Activated CD4-positive, alpha-beta T cell treated with anti-CD3 and anti-CD28 coated beads, Interleukin-2, amount 50 U/mL, for 24 hours (primary cell): ENCODE results near the gene LRMDA.
"Not testable (repeated sequence)": the region's sequence is repeated elsewhere in the genome, so short reads cannot be mapped to it uniquely, and the experiment has no call there.

Source experiments
- DNase-seq, 2 donors: peaks; one replicate each; pipeline ENCODE4 v3.0.0-alpha.2; 2020; ENCODE audit warnings: low read depth in 1 of 2, low spot score in 1 of 2

The LRMDA gene

DNA sequence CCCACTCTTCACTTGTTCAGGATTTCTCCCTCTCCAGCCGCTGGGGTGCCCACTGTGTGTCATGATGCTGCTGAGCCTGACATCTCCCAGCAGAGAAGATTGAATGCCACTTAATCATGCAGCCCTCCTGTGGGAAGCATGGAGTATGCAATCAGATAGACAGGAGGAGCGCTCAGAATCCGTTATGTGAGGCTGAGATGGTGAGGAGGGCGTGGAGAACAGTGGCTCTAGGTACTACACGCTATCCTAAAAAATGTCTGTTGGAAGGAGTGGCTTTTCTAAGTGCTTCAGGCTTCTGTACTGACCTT, 334.3 kb downstream of the LRMDA start:
- no peak for DNase-seq

DNA sequence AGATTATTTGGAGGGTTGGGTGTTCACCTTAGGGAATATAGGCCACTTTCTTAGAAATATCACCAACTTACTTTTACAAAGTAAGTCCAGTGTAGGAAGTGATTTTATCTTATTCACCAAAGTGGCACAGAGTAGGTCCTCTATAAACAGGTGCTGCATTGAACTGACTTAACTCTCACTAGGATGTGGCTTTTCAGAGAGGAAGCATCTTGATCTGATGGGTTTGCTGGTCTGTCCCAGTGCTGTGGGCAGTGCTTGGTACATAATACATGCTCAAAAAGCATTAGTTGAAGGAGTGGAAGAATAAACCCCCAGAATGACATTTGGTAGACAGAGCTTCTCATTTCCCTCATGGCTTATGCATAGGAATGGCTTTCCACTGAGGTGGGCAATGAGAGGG, 334.7 kb downstream of the LRMDA start:
- no peak for DNase-seq

- not testable (repeated sequence) for DNase-seq
Observed at GRCh38 chr10:75766752-75767151, 335.3 kb downstream of the LRMDA start.

DNA sequence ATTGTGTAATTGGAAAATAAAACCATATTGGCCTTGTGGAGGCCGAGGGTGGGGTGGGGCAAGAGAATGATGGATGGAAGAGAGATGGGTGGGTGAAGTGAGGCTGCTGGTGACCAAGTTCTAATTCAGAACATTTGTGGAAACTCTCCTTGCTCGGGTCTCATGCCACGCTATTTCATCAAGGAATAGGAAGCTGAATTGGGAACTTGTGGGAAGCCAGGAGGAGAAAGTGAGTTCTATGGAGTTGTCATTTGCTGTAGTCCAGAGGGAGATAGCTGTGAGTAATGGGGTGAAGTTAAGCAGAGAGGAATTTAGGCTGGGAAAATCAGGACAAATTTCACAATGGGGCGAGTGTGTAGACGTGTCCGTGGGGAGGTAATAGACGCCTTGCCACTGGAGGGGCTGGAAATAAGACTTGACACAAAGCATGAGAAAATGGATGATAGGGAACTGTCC, 339.2 kb downstream of the LRMDA start:
- no peak for DNase-seq

DNA sequence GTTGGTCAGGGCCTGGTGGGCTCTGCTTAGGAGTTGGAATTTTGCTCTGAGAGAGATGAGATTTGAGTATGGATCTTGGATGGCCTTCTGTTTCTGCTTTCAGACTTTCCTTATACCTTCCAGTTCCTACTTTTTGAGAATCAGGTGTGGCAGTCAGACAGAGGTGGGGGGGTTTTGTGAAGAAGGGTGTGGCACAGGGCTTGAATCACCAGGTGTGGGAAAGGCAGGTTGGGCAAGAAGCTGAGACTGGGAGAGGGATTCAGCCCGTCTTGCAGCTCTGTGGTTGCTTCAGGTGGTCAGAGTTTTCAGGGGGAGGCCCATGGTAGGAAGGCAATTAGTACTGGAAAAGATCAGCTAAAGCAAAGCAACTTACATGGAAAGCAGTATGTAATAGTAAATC, 340.2 kb downstream of the LRMDA start:
- DNase-seq, result no peak

GRCh38 chr10:75772153-75772887, 340.9 kb downstream of the LRMDA start:
- no peak for DNase-seq

DNA sequence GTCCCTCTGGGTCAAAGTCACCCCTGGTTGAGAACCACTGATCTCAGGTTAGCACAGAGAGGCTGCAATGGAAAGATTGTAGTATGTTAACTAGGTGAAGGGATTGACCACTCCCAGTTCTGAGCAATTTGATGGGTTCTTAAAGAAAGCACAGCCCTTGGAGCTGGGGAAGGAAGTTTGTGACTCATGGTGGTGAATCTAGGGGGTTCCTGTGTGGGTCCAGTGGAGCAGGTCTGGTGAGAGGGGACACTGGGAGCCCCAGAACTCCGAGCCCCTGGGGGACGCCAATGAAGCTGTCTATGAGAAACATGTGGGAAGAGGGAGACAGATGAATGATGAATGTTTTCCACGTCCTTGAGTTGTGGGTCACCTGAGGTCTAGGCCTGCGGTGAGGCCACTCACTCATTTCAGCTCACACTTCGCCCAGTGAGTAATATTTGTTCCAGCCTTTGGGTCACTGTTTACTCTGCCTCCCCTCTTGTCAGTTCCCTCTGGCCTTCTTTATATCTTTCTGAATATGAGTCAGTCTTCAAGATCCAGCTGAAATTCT, 341.9 kb downstream of the LRMDA start:
- DNase-seq, result no peak

GRCh38 chr10:75773813-75774782, 342.7 kb downstream of the LRMDA start:
- no peak for DNase-seq

DNA sequence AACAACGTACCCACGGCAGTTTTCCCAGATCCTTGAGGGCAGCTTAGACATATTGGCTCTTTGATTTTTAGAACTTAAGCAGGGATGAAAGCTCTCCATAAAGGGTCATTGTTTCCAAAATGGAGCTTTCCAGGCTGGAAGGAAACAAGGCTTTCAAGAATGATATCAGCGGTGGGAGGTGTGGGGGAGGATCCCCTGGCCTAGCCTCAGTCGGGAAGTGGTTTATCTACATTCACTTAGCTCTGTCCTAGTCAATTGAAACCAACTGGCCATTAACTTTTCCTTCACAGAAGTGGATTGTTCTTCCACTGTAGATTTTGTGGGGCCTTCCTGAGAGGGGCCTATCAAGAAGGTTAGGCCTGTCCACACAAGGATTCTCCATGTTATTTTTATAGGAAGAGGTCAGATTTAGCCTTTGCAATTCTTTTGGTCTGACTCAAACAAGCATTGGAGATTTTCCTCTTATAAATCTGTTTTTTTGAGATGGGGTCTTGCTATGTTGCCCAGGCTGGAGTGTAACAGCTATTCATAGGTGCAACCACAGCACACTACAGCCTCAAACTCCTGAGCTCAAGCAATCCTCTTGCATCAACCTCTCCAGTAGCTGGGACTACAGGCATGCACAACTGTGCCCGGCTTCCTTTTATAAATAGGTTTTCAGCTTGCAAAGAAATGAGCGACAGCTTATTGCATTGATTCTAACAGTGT, 343.5 kb downstream of the LRMDA start:
- no peak for DNase-seq

- DNase-seq, result no peak
Observed at GRCh38 chr10:75776738-75777504, 345.5 kb downstream of the LRMDA start.

DNA sequence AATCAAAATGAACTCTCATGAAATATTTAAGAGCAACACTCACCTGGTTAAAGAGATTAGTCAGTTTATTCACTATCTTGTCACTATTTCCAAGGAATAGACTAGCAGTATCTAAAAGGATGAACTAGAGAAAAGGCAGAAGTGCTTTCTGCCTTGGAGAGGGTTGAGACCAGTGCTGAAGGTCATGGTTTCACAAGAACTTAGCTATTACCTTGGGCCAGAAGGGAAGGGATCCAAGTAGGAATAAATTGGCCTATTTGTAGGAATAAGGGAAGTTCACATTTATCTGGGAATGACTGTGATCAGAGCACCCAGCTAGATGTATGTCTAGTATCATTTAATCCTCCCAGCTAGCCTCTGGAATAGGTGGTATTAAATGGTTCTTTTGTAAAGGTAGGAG, 347.2 kb downstream of the LRMDA start:
- no peak for DNase-seq

- no peak for DNase-seq
Observed at GRCh38 chr10:75779276-75779675, 347.9 kb downstream of the LRMDA start.

DNA sequence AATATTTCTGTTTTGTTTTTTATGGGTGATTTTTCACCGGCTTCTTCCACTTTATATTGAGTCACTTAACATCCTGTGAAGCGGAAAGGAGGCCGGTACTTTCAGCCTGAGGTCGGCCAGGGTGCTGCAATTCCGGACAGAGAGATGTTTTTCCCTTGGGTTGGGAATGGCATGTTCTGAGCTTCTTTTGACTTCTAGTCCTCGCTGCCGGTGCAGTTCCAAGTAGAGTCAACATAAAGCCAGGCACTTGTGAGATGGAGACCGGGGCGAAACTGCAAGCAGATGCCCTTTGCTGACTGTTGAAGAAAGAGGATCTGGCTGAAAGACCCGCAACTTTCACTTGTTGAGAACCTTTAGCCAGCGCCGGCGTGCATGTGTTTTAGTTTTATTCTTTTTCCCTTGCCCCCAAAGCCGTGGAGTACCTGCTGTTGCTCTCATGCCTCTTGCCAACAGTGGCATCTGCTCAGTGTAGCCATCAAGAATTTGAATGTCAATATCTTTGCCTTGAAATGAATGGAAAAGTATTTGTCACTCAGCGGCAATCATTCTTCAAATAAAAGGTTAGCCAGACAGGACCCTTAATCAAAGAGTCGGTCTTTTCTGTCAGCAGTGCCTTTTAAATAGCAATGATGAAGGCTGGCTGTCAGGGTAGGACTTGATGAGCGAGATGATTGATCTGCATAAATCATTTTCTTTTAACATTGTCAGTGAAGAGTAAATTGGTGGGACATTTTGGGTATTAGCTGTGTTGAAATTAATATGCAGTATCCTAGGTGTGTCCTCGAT, 351.2 kb downstream of the LRMDA start:
- DNase-seq, result no peak

DNA sequence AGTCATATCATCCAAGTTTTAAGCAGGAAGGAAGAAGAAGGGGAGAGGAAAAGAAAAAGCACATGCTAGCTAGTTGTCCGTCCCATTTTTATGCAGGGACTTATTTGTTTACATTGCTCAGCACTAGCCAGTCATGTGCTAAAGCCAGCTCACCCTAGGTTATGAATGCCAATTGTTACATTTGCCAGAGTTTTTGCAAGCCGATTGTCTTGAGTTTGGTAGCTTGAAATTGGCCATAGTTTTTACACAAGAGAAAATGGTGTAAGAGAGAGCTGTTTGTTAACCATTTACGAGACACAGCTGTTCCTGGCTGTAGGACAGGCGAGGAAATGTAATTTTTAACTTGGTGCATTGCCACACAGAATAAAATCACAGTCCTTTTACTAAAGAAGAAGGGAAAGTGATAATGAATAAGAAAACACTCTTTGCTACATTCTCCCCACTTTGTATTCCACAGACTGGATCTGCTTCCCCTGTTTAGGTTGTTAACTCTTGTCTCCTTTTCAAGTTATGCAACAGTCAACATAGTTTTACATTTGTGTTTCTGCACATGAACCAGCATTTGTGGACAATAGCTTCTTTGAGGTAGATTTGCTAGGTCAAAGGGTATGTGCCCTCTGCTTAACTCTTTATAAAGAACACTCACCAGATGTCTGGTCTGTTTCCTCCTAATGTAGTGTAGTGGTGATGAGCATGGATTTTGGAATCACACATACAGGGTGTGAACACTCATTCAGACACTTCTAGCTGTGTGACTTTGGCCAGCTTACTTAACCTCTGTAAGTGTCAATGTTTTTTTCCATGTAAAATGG, 357.2 kb downstream of the LRMDA start:
- DNase-seq, result no peak

- DNase-seq, result no peak
Observed at GRCh38 chr10:75793848-75794247, 362.4 kb downstream of the LRMDA start.

DNA sequence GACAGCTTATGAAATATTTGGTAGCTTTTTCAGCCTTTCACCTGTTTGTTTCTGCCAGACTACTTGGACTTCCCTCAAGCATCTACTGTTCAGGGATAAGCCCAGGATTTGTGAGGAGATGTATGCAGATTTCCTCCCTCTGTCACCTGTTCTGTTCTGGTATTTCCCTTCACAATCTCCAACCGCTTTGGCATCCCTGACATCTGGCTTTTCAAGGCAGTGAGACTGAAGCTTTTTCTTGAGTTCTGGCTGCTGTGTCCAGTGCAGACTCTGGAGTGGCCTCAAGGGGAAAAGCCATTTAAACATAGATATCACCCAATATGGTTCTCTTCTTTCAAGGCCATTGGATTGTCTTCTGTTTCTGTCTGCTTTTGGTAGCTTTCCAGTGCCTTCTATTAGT, 369.7 kb downstream of the LRMDA start:
- DNase-seq, result no peak

GRCh38 chr10:75801661-75802060, 370.2 kb downstream of the LRMDA start:
- DNase-seq, result no peak

- DNase-seq, result no peak
Observed at GRCh38 chr10:75803121-75803520, 371.7 kb downstream of the LRMDA start.
